ENCODE results near the gene TTBK1. TPM values are rescaled to one million over a fixed set of nuclear protein-coding genes. Genes with fewer than 3 reads are reported as not detected.

The TTBK1 gene
- total RNA-seq, 1 experiment from 2014 or later: not detected

DNA sequence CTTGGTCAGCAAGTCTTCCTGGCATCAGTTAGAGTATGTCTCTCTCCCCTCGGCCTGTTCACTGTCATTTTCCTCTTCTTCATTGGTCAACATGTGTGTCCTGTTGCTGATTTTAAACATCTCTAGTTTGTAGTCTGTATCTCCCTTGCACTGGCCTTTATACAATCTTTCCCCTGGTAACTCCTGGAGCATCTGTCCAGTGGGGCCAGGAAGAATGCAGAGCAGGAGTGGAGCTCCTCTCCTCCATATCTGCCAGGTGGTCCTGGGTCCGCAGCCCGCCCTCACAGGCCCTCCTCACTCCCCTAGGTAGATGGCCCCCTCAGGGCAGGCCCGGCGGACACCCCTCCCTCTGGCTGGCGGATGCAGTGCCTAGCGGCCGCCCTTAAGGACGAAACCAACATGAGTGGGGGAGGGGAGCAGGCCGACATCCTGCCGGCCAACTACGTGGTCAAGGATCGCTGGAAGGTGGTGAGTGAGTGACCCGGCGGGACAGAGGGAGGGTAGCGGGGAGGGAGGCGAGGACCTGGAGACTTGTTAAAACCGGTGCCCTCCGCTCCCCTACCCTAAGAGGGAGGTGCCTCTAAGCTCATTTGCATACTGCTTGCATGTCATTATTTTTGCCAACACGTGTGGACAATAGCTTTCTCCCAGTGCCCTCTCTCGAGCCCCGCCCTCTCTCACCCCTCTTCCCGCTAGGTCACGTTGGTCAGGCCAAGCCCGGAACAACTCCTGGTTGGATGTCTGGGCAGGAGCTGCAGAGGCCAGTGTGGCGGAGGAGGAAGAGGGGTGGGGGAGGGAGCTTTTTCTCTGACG, 3.2 kb downstream of the TTBK1 start:
- TF ChIP-seq, protein P1, sequence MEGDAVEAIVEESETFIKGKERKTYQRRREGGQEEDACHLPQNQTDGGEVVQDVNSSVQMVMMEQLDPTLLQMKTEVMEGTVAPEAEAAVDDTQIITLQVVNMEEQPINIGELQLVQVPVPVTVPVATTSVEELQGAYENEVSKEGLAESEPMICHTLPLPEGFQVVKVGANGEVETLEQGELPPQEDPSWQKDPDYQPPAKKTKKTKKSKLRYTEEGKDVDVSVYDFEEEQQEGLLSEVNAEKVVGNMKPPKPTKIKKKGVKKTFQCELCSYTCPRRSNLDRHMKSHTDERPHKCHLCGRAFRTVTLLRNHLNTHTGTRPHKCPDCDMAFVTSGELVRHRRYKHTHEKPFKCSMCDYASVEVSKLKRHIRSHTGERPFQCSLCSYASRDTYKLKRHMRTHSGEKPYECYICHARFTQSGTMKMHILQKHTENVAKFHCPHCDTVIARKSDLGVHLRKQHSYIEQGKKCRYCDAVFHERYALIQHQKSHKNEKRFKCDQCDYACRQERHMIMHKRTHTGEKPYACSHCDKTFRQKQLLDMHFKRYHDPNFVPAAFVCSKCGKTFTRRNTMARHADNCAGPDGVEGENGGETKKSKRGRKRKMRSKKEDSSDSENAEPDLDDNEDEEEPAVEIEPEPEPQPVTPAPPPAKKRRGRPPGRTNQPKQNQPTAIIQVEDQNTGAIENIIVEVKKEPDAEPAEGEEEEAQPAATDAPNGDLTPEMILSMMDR (conservative IDR thresholded peaks at IDR 0.05; ENCODE audit: low read depth, low read length): no peak
- TF ChIP-seq EZH2 (IDR thresholded peaks at IDR 0.05; ENCODE audit: borderline replicate concordance, low read depth, low read length, poor library complexity, severe bottlenecking): no peak
- Histone ChIP-seq H3K27ac (ENCODE audit: low read depth, low read length, poor library complexity, severe bottlenecking) (no peak overlapping the region), H3K9me3 (ENCODE audit: low read depth, low read length, poor library complexity, severe bottlenecking) (no peaks in the 10 kb centered on the region), H3K27me3 (replicated peaks; ENCODE audit: insufficient read depth, low read depth, low read length, poor library complexity) (peaks cover 47% of the 10 kb centered on the region), H3K4me1 (ENCODE audit: insufficient read depth, low read length, poor library complexity, severe bottlenecking) (peaks cover 6% of the 10 kb centered on the region), H3K36me3 (ENCODE audit: insufficient read depth, low read length, poor library complexity, severe bottlenecking) (no peaks in the 10 kb centered on the region), H3K4me3 (ENCODE audit: low read depth, low read length, poor library complexity, severe bottlenecking) (peak overlapping the region; percentile 54)
- no TSS peak for BruUV-seq (replicated peaks)
- no peak for DNase-seq (ENCODE audit: low spot score)
- intact Hi-C loops (cut with micrococcal nuclease; ENCODE audit: unreplicated experiment): no loop called here
- CTCF ChIA-PET: interaction anchor here (1.2 kb wide), 1 partner anchor 18 kb away, joined by 3 read pairs; the partner anchor contains the start of gene DNPH1
- POLR2A ChIA-PET (ENCODE audit: low non-redundant PET): no interaction called here

DNA sequence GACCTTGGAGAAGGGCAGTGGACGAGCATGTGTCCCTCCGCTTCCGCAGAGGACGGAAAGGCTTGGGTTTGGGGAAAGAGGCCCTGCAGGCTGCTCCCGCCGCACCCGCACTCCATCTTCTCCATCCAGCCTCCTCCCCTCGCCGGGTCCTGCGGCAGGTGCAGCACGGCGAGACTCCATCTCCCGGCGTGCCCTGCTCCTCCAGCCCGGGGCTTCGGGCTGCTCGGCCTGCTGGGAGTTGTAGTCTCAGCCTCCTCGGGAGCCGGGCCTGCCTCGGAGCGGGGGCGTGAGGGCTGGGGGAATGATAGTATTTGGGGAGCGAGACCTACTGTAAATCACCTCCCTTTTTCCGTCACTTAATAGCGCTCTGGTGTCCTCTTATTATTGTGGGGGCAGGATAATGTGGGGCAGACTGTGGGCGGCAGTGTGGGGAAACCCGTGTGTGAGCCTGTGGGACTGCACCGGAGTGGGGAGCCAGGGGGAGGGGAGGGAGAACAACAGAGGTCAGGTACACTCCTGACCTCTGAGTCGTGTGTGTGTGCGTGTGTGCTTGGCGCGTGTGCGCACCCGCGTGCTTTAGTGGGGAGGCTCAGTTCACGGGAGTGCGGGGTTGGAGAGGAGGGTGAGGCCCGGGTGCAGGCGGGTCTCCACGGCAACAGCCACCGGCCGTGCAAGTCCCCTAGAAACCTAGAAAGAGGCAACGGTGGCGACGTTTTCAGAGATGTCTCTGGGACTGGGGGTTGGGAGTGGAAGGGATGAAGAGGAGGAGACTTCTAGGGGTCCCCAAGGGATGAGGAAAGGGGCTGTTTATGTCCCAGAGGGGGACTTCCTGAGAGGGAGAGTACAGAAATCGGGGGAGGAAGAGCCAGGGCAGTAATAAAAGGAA, 4.1 kb downstream of the TTBK1 start:
- peak overlapping the region; percentile 17 for H3K27ac ChIP-seq (ENCODE audit: low read depth, low read length, poor library complexity, severe bottlenecking)
- no peaks in the 10 kb centered on the region for H3K9me3 ChIP-seq (ENCODE audit: low read depth, low read length, poor library complexity, severe bottlenecking)
- intact Hi-C loops (cut with micrococcal nuclease; ENCODE audit: unreplicated experiment): no loop called here
- H3K4me3 ChIP-seq (ENCODE audit: low read depth, low read length, poor library complexity, severe bottlenecking): peak overlapping the region; percentile 54
- TF ChIP-seq, protein P1 (conservative IDR thresholded peaks at IDR 0.05; ENCODE audit: low read depth, low read length): no peak
- no peak for TF ChIP-seq EZH2 (IDR thresholded peaks at IDR 0.05; ENCODE audit: borderline replicate concordance, low read depth, low read length, poor library complexity, severe bottlenecking)
- H3K4me1 ChIP-seq (ENCODE audit: insufficient read depth, low read length, poor library complexity, severe bottlenecking): peaks cover 11% of the 10 kb centered on the region
- ChIA-PET POLR2A (ENCODE audit: low non-redundant PET) (no interaction called here), CTCF (interaction anchor here (1.2 kb wide), 1 partner anchor 18 kb away, joined by 3 read pairs; the partner anchor contains the start of gene DNPH1)
- BruUV-seq (replicated peaks): no TSS peak
- peak; percentile 88 for DNase-seq (ENCODE audit: low spot score)
- no peaks in the 10 kb centered on the region for H3K36me3 ChIP-seq (ENCODE audit: insufficient read depth, low read length, poor library complexity, severe bottlenecking)
- H3K27me3 ChIP-seq (replicated peaks; ENCODE audit: insufficient read depth, low read depth, low read length, poor library complexity): peaks cover 39% of the 10 kb centered on the region

DNA sequence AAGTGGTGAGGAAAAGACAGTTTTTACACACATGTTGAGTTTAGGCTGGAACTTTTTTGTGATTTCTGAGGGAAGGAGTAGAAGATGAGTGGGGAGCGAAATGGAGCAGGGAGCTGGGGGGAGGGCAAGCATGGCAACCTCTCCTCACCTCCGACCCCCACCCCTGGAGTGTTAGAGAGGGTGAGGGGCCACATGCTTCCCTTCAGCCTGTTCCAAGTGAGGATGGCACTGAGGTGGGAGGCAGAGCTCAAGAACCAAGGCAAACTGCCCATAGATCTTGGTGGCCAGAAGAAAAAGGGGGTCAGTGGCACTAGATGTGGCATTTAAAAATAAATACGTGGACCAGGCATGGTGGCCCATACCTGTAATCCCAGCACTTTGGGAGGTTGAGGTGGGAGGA, 4.8 kb downstream of the TTBK1 start:
- no peak overlapping the region for H3K4me3 ChIP-seq (ENCODE audit: low read depth, low read length, poor library complexity, severe bottlenecking)
- H3K36me3 ChIP-seq (ENCODE audit: insufficient read depth, low read length, poor library complexity, severe bottlenecking): no peaks in the 10 kb centered on the region
- H3K9me3 ChIP-seq (ENCODE audit: low read depth, low read length, poor library complexity, severe bottlenecking): no peaks in the 10 kb centered on the region
- H3K27ac ChIP-seq (ENCODE audit: low read depth, low read length, poor library complexity, severe bottlenecking): no peak overlapping the region
- intact Hi-C loops (cut with micrococcal nuclease; ENCODE audit: unreplicated experiment): no loop called here
- no peak for DNase-seq (ENCODE audit: low spot score)
- peaks cover 11% of the 10 kb centered on the region for H3K4me1 ChIP-seq (ENCODE audit: insufficient read depth, low read length, poor library complexity, severe bottlenecking)
- ChIA-PET POLR2A (ENCODE audit: low non-redundant PET) (no interaction called here), CTCF (no interaction called here)
- H3K27me3 ChIP-seq (replicated peaks; ENCODE audit: insufficient read depth, low read depth, low read length, poor library complexity): peaks cover 31% of the 10 kb centered on the region
- no TSS peak for BruUV-seq (replicated peaks)
- TF ChIP-seq EZH2 (IDR thresholded peaks at IDR 0.05; ENCODE audit: borderline replicate concordance, low read depth, low read length, poor library complexity, severe bottlenecking): no peak
- TF ChIP-seq, protein P1 (conservative IDR thresholded peaks at IDR 0.05; ENCODE audit: low read depth, low read length): no peak

All from A673 (cell line).